ENCODE data around the gene ABHD17A. TPM values are rescaled to one million over a fixed set of nuclear protein-coding genes. Genes with fewer than 3 reads are reported as not detected.

The ABHD17A gene
- total RNA-seq, 1 experiment from 2014 or later, result 68.2 TPM

GRCh38 chr19:1855040-1855827, 30.1 kb downstream of the ABHD17A start:
- Histone ChIP-seq H4K20me1 (ENCODE audit: insufficient read depth) (peaks cover 7% of the 10 kb centered on the region; the same call in 1 of the 2 replicates), H2AFZ (ENCODE audit: low read depth, low read length, poor library complexity, severe bottlenecking) (no peak overlapping the region), H3K36me3 (ENCODE audit: control insufficient read depth in 1 of 2, insufficient read depth in 2 of 2, low read length in 2 of 2) (peaks cover 0 to 7% of the 10 kb centered on the region in 2 experiments; a peak in 1 of 4 replicates), H3K4me2 (ENCODE audit: low read length) (peak overlapping the region; percentile 83), H3K27me3 (ENCODE audit: insufficient read depth, low read length) (no peaks in the 10 kb centered on the region), H3K9me2 (ENCODE audit: insufficient read depth) (no peaks in the 10 kb centered on the region), H3K27ac (ENCODE audit: low read depth, low read length) (peak overlapping the region; percentile 88), H3K4me1 (ENCODE audit: control insufficient read depth in 1 of 2, insufficient read depth in 2 of 2, low read length in 2 of 2) (peaks cover 72 to 82% of the 10 kb centered on the region in 2 experiments), H3K9ac (ENCODE audit: low read length) (peak overlapping the region; percentile 53), H3K4me3 (replicated peaks in 1 of 2; ENCODE audit: low read depth in 1 of 2, low read length in 2 of 2) (peak overlapping the region; percentile 22 to 43), H3K79me2 (ENCODE audit: insufficient read depth, low read length) (peaks cover 88% of the 10 kb centered on the region), H3K9me3 (ENCODE audit: control insufficient read depth in 1 of 2, insufficient read depth in 1 of 2, low read depth in 1 of 2, low read length in 2 of 2) (no peaks in the 10 kb centered on the region)
- RAD21 ChIA-PET (ENCODE audit: low non-redundant PET in 1 of 2, low total read pairs in 2 of 2, uncharacterized antibody in 2 of 2, unreplicated experiment in 2 of 2), result interaction anchor here (0.7 kb wide), 2 partner anchors 9 to 466 kb away, joined by 3 to 5 read pairs; no protein-coding TSS in a partner anchor
- ATAC-seq, result peak; percentile 82
- peak; percentile 64 for DNase-seq (ENCODE audit: low read depth, low spot score)
- CTCF ChIA-PET, result interaction anchor here (0.7 to 1.4 kb wide), 2 partner anchors 9 to 28 kb away, joined by 3 read pairs; no protein-coding TSS in a partner anchor
- intact Hi-C loops (cut with micrococcal nuclease), result no loop called here
- BruUV-seq (replicated peaks), result no TSS peak
- TF ChIP-seq YY1 (IDR thresholded peaks at IDR 0.05; ENCODE audit: extremely low read depth, insufficient replicate concordance, low read depth, low read length) (peak; percentile 42), CBX3 (IDR thresholded peaks at IDR 0.05; ENCODE audit: low read depth) (no peak), SRF (IDR thresholded peaks at IDR 0.05; ENCODE audit: low read depth) (no peak), SP1 (IDR thresholded peaks at IDR 0.05; ENCODE audit: low read depth) (no peak), POLR2AphosphoS5 (IDR thresholded peaks at IDR 0.05; ENCODE audit: low read depth, low read length) (0 out of 2 replicates have a peak, but pooled peaks have one; percentile 29), MAX (IDR thresholded peaks at IDR 0.05) (no peak), CEBPB (IDR thresholded peaks at IDR 0.05; ENCODE audit: low read depth) (no peak)
- POLR2A ChIA-PET, result no interaction called here

GRCh38 chr19:1854542-1855039, 30.7 kb downstream of the ABHD17A start:
- DNase-seq (ENCODE audit: low read depth, low spot score), result no peak
- TF ChIP-seq POLR2AphosphoS5 (IDR thresholded peaks at IDR 0.05; ENCODE audit: low read depth, low read length) (no peak), CTCF (IDR thresholded peaks at IDR 0.05 in 2 of 3, conservative IDR thresholded peaks at IDR 0.05 in 1 of 3; ENCODE audit: borderline replicate concordance in 1 of 3, insufficient read depth in 1 of 3, low read depth in 2 of 3, low read length in 2 of 3) (no peak; a peak in 1 of 6 replicates), ZBTB33 (IDR thresholded peaks at IDR 0.05; ENCODE audit: extremely low read depth, insufficient replicate concordance, low read length) (no peak), JUND (IDR thresholded peaks at IDR 0.05) (no peak), POLR2A (IDR thresholded peaks at IDR 0.05; ENCODE audit: borderline replicate concordance, extremely low read depth, insufficient read depth, insufficient read length) (no peak)

More at GRCh38 chr19:1854542-1855039, 30.7 kb downstream of the ABHD17A start:
- Histone ChIP-seq H3K4me3 (replicated peaks in 1 of 2; ENCODE audit: low read depth in 1 of 2, low read length in 2 of 2) (peak overlapping the region in 1 of 2 experiments; percentile 43; a peak in 2 of 4 replicates), H3K27ac (ENCODE audit: low read depth, low read length) (peak overlapping the region; percentile 88), H3K4me2 (ENCODE audit: low read length) (peak overlapping the region; percentile 83), H3K36me3 (ENCODE audit: control insufficient read depth in 1 of 2, insufficient read depth in 2 of 2, low read length in 2 of 2) (peaks cover 0 to 7% of the 10 kb centered on the region in 2 experiments; a peak in 1 of 4 replicates), H3K27me3 (ENCODE audit: insufficient read depth, low read length) (no peaks in the 10 kb centered on the region), H3K9ac (ENCODE audit: low read length) (peak overlapping the region; percentile 43; the same call in 1 of the 2 replicates), H3K9me3 (ENCODE audit: control insufficient read depth in 1 of 2, insufficient read depth in 1 of 2, low read depth in 1 of 2, low read length in 2 of 2) (no peaks in the 10 kb centered on the region), H3K4me1 (ENCODE audit: control insufficient read depth in 1 of 2, insufficient read depth in 2 of 2, low read length in 2 of 2) (peaks cover 66 to 79% of the 10 kb centered on the region in 2 experiments), H3K9me2 (ENCODE audit: insufficient read depth) (no peaks in the 10 kb centered on the region), H3K79me2 (ENCODE audit: insufficient read depth, low read length) (peaks cover 85% of the 10 kb centered on the region), H2AFZ (ENCODE audit: low read depth, low read length, poor library complexity, severe bottlenecking) (no peak overlapping the region), H4K20me1 (ENCODE audit: insufficient read depth) (peaks cover 7% of the 10 kb centered on the region; the same call in 1 of the 2 replicates)
- intact Hi-C loops (cut with micrococcal nuclease), result no loop called here
- ATAC-seq, result no peak
- ChIA-PET POLR2A (no interaction called here), RAD21 (ENCODE audit: low non-redundant PET in 1 of 2, low total read pairs in 2 of 2, uncharacterized antibody in 2 of 2, unreplicated experiment in 2 of 2) (interaction anchor here (0.7 kb wide), 2 partner anchors 10 to 467 kb away, joined by 3 to 5 read pairs; no protein-coding TSS in a partner anchor), CTCF (interaction anchor here (1.4 kb wide), 1 partner anchor 10 kb away, joined by 3 read pairs; no protein-coding TSS in a partner anchor)
- BruUV-seq (replicated peaks), result no TSS peak
